Left renal cortex interstitium (tissue), 4 donors: ENCODE data around the gene PODXL2. TPM values are rescaled to one million over a fixed set of nuclear protein-coding genes. Genes with fewer than 3 reads are reported as not detected.
A peak's percentile ranks its signal among the peaks of the same experiment; 100 is the strongest.

ENCODE experiments used
- DNase-seq, 4 donors: peaks; one replicate each; pipeline ENCODE4 v3.0.0-alpha.2; 2013; ENCODE audit warnings: low read depth in 4 of 4, low spot score in 2 of 4, missing footprints in 1 of 4
- polyA plus RNA-seq, 4 donors: library from polyadenylated mRNA; unstranded; fragments of 120-200 nt; gene quantifications; one replicate each; pipeline ENCODE4 v1.2.1, GENCODE V29; 2013; ENCODE audit not compliant: insufficient read length in 4 of 4

The PODXL2 gene
- 10 to 100 TPM; 42.0 to 62.6 (median 54.8) TPM for polyA plus RNA-seq

- no peak for DNase-seq
Observed at GRCh38 chr3:127628788-127629466, at the start of gene PODXL2. Gene PODXL2 (plus strand): TSS chr3:127629185. CDS start chr3:127629220, 35 bp downstream.

- DNase-seq, result no peak
Observed at GRCh38 chr3:127580327-127581060, 48.5 kb upstream of the PODXL2 start.

- no peak for DNase-seq
Observed at GRCh38 chr3:127584734-127585133, 44.3 kb upstream of the PODXL2 start.

- DNase-seq, result no peak
Observed at GRCh38 chr3:127585163-127585812, 43.7 kb upstream of the PODXL2 start.

GRCh38 chr3:127585813-127586413 lies 43.1 kb upstream of the PODXL2 start:
- DNase-seq, result no peak

- no peak for DNase-seq
Observed at GRCh38 chr3:127587876-127588275, 41.1 kb upstream of the PODXL2 start.

GRCh38 chr3:127588806-127589577 lies 40.0 kb upstream of the PODXL2 start:
- DNase-seq, result no peak

GRCh38 chr3:127589600-127590281 lies 39.2 kb upstream of the PODXL2 start:
- no peak for DNase-seq

- no peak for DNase-seq
Observed at GRCh38 chr3:127590282-127590592, 38.7 kb upstream of the PODXL2 start.

- peak; percentile 81 to 94 (median 91) for DNase-seq
Observed at GRCh38 chr3:127590593-127591465, 38.2 kb upstream of the PODXL2 start, which contains the start of gene TPRA1. Gene TPRA1 (minus strand): TSS chr3:127590733. CDS start chr3:127580146, 10,587 bp downstream.

- no peak for DNase-seq
Observed at GRCh38 chr3:127593178-127593577, 35.8 kb upstream of the PODXL2 start.

- no peak for DNase-seq
Observed at GRCh38 chr3:127595303-127595702, 33.7 kb upstream of the PODXL2 start.

- no peak for DNase-seq
Observed at GRCh38 chr3:127597020-127597771, 31.8 kb upstream of the PODXL2 start.

GRCh38 chr3:127598841-127599570 lies 30.0 kb upstream of the PODXL2 start:
- no peak for DNase-seq

GRCh38 chr3:127600749-127601456 lies 28.1 kb upstream of the PODXL2 start:
- no peak for DNase-seq

- no peak for DNase-seq
Observed at GRCh38 chr3:127604035-127604434, 24.9 kb upstream of the PODXL2 start.
